ENCODE measurements around the gene HOXB7. TPM values are rescaled to one million over a fixed set of nuclear protein-coding genes. Genes with fewer than 3 reads are reported as not detected.

HOXB7 gene
- total RNA-seq, 4 donors from 2014 or later = 2.3 to 11.1 (median 5.2) TPM

DNA sequence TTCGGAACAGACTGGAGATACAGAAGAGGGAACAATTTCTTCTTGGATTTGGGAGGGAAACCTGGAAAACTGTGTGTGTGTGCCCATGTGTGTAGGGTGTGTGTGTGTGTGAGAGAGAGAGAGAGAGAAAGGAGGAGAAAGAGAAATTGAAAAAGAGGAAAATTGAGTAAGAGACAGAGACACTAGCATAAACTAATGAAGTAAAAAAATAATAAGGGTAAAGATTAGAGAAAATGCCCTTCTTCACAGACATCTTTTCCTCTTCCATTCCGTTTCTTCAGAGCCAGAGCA lies 52.0 kb downstream of the HOXB7 start:
- TF ChIP-seq, protein P1, sequence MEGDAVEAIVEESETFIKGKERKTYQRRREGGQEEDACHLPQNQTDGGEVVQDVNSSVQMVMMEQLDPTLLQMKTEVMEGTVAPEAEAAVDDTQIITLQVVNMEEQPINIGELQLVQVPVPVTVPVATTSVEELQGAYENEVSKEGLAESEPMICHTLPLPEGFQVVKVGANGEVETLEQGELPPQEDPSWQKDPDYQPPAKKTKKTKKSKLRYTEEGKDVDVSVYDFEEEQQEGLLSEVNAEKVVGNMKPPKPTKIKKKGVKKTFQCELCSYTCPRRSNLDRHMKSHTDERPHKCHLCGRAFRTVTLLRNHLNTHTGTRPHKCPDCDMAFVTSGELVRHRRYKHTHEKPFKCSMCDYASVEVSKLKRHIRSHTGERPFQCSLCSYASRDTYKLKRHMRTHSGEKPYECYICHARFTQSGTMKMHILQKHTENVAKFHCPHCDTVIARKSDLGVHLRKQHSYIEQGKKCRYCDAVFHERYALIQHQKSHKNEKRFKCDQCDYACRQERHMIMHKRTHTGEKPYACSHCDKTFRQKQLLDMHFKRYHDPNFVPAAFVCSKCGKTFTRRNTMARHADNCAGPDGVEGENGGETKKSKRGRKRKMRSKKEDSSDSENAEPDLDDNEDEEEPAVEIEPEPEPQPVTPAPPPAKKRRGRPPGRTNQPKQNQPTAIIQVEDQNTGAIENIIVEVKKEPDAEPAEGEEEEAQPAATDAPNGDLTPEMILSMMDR (IDR thresholded peaks at IDR 0.05; ENCODE audit: low read depth) = no peak

DNA sequence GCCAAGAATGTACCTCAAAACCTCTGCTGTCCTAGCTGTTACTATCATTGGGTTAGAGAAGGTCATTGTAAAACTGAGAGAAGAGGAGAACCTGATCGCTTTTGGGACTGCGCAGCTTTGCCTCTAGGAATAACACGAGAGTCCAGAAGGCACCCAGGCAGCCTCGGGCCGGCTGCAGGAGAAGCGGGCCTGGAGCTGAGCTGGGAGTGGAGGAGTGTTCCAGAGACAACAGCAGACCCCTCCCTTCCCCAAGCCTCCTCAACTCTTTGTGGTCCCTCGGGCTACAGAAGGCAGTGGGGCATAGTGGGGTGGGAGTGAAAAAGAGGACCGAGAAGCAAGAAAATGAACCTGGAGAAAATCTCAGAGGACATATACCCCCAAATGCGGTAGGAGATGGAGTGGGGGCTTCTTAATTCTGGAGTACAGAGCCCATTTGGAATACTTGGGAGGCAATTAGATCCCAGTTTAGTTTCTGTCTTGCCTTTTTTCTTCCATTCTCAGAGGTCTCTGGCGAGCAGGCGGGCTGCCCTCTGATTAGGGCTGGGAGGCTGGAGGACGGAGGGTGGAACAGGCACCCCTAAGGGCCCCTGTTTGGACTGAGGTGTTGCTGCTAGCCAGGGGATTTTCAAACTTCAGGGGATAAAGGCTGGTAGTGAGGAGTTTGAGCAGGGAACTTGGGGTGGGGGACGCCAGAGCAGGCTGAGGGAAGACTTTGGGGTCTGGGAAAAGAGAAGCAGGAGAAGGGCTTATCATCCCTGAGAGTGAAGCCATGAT lies 52.6 kb downstream of the HOXB7 start:
- TF ChIP-seq, protein P1 (IDR thresholded peaks at IDR 0.05; ENCODE audit: low read depth) = no peak

Small RNA genes within 50 kb of the gene (small RNA-seq; reads per million reads assigned to genes)
- not detected for gene MIR196A1

Other genes starting within 250 kb of the HOXB7 start
- 1 to 10 TPM in 3 of 4 donors, not detected in 1; 2.5 to 3.9 (median 3.1) TPM for gene SKAP1, start 180.8 kb downstream of the HOXB7 start, total RNA-seq
- not detected for gene HOXB1, start 80.0 kb downstream of the HOXB7 start, total RNA-seq
- 10 to 100 TPM; 12.1 to 21.1 (median 13.7) TPM for gene HOXB2, start 65.9 kb downstream of the HOXB7 start, total RNA-seq
- 1 to 10 TPM in 3 of 4 donors, under 1 TPM in 1; 0.98 to 2.8 (median 2.0) TPM for gene HOXB4, start 32.7 kb downstream of the HOXB7 start, total RNA-seq
- gene HOXB3, start 20.8 kb downstream of the HOXB7 start, total RNA-seq = 10 to 100 TPM in 1 of 4 donors, 1 to 10 TPM in 3; 4.0 to 12.4 (median 4.9) TPM
- under 1 TPM; 0.22 to 0.51 (median 0.35) TPM for gene HOXB5, start 17.2 kb downstream of the HOXB7 start, total RNA-seq
- gene HOXB6, start 6.0 kb downstream of the HOXB7 start, total RNA-seq = 10 to 100 TPM in 2 of 4 donors, 1 to 10 TPM in 2; 4.8 to 12.1 (median 8.9) TPM
- gene HOXB8, start 4.3 kb upstream of the HOXB7 start, total RNA-seq = under 1 TPM in 1 of 4 donors, not detected in 3; 0.75 TPM
- under 1 TPM in 2 of 4 donors, not detected in 2; 0.17 to 0.38 TPM for gene HOXB9, start 15.3 kb upstream of the HOXB7 start, total RNA-seq
- not detected for gene PRAC1, start 111.5 kb upstream of the HOXB7 start, total RNA-seq
- 1 to 10 TPM in 2 of 4 donors, not detected in 2; 2.9 to 7.9 TPM for gene PRAC2, start 112.2 kb upstream of the HOXB7 start, total RNA-seq
- under 1 TPM; 0.44 to 0.85 (median 0.62) TPM for gene HOXB13, start 117.7 kb upstream of the HOXB7 start, total RNA-seq
- under 1 TPM in 2 of 4 donors, not detected in 2; 0.66 to 0.75 TPM for gene TTLL6, start 206.2 kb upstream of the HOXB7 start, total RNA-seq
- 100 to 1,000 TPM; 179 to 356 (median 241) TPM for gene CALCOCO2, start 220.0 kb upstream of the HOXB7 start, total RNA-seq

All from subcutaneous adipose tissue (tissue), 4 donors.